ENCODE data around the gene ZAR1L. TPM values are rescaled to one million over a fixed set of nuclear protein-coding genes. Genes with fewer than 3 reads are reported as not detected.

Gene ZAR1L
- total RNA-seq, 4 donors from 2014 or later: not detected

DNA sequence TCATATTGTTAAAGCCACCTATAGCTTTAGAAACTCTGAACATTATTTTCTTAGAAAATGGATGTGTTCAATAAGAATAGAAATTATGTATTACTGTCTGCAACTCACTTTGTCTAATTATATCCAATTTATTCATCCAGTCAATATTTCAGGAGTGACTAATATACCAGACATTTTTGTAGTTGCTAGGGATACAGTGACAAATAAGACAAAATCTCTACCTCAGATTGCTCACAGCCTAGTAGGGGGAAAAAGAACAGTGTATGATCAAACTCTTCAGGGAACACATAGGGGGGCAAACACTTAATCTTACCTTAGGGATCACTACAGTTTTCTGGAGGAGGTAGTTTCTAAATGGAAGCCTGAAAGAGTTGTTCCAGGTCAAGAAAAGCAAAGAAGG lies 8.7 kb upstream of the ZAR1L start:
- TF ChIP-seq, protein P1, sequence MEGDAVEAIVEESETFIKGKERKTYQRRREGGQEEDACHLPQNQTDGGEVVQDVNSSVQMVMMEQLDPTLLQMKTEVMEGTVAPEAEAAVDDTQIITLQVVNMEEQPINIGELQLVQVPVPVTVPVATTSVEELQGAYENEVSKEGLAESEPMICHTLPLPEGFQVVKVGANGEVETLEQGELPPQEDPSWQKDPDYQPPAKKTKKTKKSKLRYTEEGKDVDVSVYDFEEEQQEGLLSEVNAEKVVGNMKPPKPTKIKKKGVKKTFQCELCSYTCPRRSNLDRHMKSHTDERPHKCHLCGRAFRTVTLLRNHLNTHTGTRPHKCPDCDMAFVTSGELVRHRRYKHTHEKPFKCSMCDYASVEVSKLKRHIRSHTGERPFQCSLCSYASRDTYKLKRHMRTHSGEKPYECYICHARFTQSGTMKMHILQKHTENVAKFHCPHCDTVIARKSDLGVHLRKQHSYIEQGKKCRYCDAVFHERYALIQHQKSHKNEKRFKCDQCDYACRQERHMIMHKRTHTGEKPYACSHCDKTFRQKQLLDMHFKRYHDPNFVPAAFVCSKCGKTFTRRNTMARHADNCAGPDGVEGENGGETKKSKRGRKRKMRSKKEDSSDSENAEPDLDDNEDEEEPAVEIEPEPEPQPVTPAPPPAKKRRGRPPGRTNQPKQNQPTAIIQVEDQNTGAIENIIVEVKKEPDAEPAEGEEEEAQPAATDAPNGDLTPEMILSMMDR (IDR thresholded peaks at IDR 0.05; ENCODE audit: low read depth): no peak

DNA sequence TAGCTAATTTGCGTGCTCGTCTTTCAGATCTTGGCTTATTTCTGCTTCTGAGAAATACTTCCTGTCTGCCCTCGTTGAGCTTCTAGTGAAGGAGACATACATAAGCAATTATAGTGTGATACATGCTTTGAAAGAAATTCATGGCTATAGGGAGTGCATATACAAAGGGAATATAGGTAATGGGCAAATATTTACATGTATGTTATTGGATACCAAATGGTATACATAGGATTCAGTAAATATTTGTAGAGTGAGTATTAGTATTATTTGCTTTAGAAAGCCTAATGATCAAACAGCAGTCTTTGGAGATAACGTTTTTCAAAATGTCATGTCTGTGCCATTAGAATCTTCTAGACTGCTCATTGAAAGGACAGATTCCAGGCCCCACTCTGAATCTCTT lies 5.4 kb upstream of the ZAR1L start:
- TF ChIP-seq, protein P1 (IDR thresholded peaks at IDR 0.05; ENCODE audit: low read depth): no peak

DNA sequence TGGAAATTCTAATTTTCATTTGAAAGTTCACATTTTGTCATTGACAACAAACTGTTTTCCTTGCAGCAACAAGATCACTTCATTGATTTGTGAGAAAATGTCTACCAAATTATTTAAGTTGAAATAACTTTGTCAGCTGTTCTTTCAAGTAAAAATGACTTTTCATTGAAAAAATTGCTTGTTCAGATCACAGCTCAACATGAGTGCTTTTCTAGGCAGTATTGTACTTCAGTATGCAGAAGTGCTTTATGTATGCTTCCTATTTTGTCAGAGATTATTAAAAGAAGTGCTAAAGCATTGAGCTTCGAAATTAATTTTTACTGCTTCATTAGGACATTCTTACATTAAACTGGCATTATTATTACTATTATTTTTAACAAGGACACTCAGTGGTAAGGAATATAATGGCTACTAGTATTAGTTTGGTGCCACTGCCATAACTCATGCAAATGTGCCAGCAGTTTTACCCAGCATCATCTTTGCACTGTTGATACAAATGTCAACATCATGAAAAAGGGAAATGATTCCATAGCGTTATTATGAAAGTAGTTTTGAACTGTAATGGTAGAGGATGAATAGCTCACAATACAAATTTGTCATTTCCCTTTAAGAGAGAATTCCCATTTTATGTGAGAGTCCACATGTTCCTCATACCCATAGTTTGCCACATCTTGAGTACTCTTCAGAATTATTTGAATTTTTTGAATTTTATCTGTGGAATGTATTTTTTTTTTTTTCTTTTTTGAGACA lies 2.7 kb upstream of the ZAR1L start:
- TF ChIP-seq, protein P1 (IDR thresholded peaks at IDR 0.05; ENCODE audit: low read depth): no peak

DNA sequence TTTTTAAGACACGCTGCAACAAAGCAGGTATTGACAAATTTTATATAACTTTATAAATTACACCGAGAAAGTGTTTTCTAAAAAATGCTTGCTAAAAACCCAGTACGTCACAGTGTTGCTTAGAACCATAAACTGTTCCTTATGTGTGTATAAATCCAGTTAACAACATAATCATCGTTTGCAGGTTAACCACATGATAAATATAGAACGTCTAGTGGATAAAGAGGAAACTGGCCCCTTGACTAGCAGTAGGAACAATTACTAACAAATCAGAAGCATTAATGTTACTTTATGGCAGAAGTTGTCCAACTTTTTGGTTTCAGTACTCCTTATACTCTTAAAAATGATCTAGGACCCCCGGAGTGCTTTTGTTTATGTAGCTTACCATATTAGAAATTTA lies 1.3 kb upstream of the ZAR1L start:
- TF ChIP-seq, protein P1 (IDR thresholded peaks at IDR 0.05; ENCODE audit: low read depth): no peak

DNA sequence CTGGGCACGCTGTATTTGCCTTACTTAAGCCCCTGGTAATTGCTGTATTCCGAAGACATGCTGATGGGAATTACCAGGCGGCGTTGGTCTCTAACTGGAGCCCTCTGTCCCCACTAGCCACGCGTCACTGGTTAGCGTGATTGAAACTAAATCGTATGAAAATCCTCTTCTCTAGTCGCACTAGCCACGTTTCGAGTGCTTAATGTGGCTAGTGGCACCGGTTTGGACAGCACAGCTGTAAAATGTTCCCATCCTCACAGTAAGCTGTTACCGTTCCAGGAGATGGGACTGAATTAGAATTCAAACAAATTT lies 821 bp upstream of the ZAR1L start:
- TF ChIP-seq, protein P1 (IDR thresholded peaks at IDR 0.05; ENCODE audit: low read depth): no peak

DNA sequence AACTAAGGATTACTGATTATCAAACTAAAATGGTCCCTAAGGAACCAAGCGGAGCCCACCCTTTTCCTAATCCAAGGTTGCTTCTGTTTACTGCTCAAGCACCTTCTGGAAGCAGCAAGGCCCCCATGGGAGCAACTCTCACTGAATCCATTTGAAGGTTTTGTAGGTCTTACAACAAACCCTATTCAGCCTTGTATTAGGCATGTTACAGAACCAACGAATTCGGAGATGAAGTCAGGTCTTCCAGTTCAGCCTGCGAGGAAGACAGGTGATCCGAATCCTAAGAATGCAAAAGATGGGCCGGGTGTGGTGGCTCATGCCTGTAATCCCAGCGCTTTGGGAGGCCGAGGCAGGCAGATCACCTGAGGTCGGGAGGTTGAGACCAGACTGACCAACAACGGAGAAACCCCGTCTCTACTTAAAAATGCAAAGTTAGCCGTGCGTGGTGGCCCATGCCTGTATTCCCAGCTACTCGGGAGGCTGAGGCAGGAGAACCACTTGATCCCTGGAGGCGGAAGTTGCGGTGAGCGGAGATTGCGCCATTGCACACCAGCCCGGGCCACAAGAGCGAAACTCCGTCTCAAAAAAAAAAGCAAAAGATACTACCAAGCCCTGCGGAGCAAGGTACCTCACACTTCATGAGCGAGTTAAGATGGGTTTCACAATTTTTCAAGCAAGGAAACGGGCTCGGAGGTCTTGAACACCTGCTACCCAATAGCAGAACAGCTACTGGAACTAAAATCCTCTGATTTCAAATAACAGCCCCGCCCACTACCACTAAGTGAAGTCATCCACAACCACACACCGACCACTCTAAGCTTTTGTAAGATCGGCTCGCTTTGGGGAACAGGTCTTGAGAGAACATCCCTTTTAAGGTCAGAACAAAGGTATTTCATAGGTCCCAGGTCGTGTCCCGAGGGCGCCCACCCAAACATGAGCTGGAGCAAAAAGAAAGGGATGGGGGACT lies 609 bp downstream of the ZAR1L start:
- TF ChIP-seq, protein P1 (IDR thresholded peaks at IDR 0.05; ENCODE audit: low read depth): no peak

DNA sequence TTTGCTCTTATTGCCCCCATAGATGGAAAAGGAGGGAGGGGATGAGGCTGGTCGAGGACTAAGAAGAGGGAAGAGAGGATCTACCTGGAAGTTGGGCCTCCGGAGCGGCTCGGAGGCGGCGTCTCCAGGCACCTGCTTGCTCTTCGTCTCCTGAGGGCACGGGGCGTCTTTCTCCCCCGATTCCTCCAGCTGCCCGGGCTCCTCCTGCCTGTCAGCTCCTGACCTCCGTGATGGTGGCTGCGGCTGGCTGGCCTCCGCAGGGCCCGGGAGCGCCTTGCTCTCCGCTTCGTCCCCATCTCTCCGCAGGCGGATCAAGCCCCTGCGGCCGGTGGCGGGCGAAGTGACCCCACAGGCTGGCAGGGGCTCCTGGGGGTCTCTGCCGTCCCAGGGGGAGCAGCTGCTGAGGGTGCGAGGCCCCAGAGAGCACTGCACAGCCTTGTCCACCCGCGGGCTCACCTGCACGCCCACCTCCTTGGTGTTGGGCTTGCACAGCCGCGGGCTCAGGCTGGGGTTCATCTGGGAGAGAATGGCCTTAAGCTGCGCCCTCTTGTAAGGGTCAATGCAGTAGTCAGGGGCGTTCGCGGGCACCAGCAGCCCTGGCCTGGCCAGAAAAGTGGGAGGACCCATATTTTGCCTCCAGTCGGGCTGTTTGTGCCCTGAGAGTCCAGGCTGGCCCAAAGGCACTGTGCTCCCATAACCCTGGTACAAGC lies 3.8 kb downstream of the ZAR1L start:
- TF ChIP-seq, protein P1 (IDR thresholded peaks at IDR 0.05; ENCODE audit: low read depth): no peak

Data from subcutaneous adipose tissue (tissue), 4 donors.